Uterus (tissue), 4 donors: Measurements from ENCODE around the gene LDHAL6A. TPM values are rescaled to one million over a fixed set of nuclear protein-coding genes. Genes with fewer than 3 reads are reported as not detected.

Experiments used
- DNase-seq, 2 donors: peaks; one replicate each; pipeline ENCODE4 v3.0.0-alpha.2; 2019 to 2020
- H3K27ac ChIP-seq, 2 donors: fragments of 200-600 bp; sonication (generic); 1 replicate in 1 of 2; 2 replicates in 1 of 2; pipeline ENCODE4 v1.5.1; 2016 to 2018
- H3K27me3 ChIP-seq, 2 donors: fragments of 200-600 bp; sonication (generic); one replicate each; pipeline ENCODE4 v1.5.1; 2018 to 2019; ENCODE audit warnings: control low read depth in 1 of 2
- H3K36me3 ChIP-seq, 2 donors: fragments of 200-600 bp; sonication (generic); one replicate each; pipeline ENCODE4 v1.5.1; 2019; ENCODE audit warnings: control low read depth in 1 of 2
- H3K4me1 ChIP-seq, 2 donors: fragments of 200-600 bp; sonication (generic); one replicate each; pipeline ENCODE4 v1.5.1; 2018 to 2019; ENCODE audit warnings: control low read depth in 1 of 2
- H3K4me3 ChIP-seq, 2 donors: fragments of 200-600 bp; sonication (generic); 1 replicate in 1 of 2; 2 replicates in 1 of 2; pipeline ENCODE4 v1.5.1; 2018 to 2019; ENCODE audit warnings: mild to moderate bottlenecking in 1 of 2
- H3K9me3 ChIP-seq, 2 donors: fragments of 200-600 bp; sonication (generic); one replicate each; pipeline ENCODE4 v1.5.1; 2019; ENCODE audit warnings: control low read depth in 1 of 2
- POLR2A ChIP-seq, 2 donors: fragments of 450-650 bp; IDR thresholded peaks; one replicate each; pipeline ENCODE4 v1.6.1; 2016; ENCODE audit warnings: antibody characterized with exemption in 2 of 2, mild to moderate bottlenecking in 1 of 2, moderate library complexity in 1 of 2
- intact Hi-C: fragments of 100-400 bp; cut with DNase I; formaldehyde crosslinking; loops from one replicate; pipeline ENCODE4 v1.15.1; 2023; ENCODE audit warnings: low total_unique reads
- total RNA-seq, 4 donors: library from RNA; depleted of rRNA in 3 of 4; stranded (reverse); fragments of >200 nt in 3 of 4; gene quantifications; one replicate each; pipeline versions ENCODE4 v1.1.0 to v1.2.4, GENCODE V29; 2014 to 2023
- TF ChIP-seq, protein P1 (sequence below), 4 experiments: fragments of 200-600 bp in 2 of 4; fragments of 450-650 bp in 2 of 4; sonication (generic) in 2 of 4; IDR thresholded peaks; one replicate each; pipeline ENCODE4 v1.5.1; 2016 to 2019; ENCODE audit warnings: antibody characterized with exemption in 4 of 4, mild to moderate bottlenecking in 2 of 4, moderate library complexity in 1 of 4
- donor health status: DM: yes; HTN: yes; CAD: no.

Gene LDHAL6A
- total RNA-seq, 4 donors from 2014 or later = 0.24 to 0.28 TPM; not detected in 2

DNA sequence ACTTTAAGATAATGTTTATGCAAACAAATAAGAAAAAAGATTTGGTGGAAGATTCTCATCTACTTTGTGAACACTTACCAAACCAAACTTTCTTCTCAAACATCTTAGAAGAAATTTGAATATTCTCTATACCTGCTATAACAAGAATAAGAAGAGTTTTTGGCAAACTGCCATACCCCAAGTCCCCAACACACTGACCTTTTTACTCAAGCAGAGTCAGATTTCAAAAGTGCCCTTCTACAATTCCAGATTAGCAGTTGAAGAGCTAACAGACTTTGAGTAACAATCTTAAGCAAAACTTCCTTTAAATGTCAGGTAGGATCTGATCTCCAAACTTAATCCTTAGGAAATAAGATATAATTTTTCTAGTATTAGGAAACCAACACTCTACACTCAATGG is 37.2 kb downstream of the LDHAL6A start:
- Histone ChIP-seq H3K4me3 (no peak overlapping the region), H3K36me3 (no peaks in the 10 kb centered on the region), H3K27ac (no peak overlapping the region), H3K9me3 (no peaks in the 10 kb centered on the region), H3K27me3 (no peaks in the 10 kb centered on the region), H3K4me1 (no peaks in the 10 kb centered on the region)
- TF ChIP-seq POLR2A (IDR thresholded peaks at IDR 0.05) = no peak
- TF ChIP-seq, protein P1, sequence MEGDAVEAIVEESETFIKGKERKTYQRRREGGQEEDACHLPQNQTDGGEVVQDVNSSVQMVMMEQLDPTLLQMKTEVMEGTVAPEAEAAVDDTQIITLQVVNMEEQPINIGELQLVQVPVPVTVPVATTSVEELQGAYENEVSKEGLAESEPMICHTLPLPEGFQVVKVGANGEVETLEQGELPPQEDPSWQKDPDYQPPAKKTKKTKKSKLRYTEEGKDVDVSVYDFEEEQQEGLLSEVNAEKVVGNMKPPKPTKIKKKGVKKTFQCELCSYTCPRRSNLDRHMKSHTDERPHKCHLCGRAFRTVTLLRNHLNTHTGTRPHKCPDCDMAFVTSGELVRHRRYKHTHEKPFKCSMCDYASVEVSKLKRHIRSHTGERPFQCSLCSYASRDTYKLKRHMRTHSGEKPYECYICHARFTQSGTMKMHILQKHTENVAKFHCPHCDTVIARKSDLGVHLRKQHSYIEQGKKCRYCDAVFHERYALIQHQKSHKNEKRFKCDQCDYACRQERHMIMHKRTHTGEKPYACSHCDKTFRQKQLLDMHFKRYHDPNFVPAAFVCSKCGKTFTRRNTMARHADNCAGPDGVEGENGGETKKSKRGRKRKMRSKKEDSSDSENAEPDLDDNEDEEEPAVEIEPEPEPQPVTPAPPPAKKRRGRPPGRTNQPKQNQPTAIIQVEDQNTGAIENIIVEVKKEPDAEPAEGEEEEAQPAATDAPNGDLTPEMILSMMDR (IDR thresholded peaks at IDR 0.05) = no peak
- no peak for DNase-seq
- intact Hi-C loops = no loop called here

DNA sequence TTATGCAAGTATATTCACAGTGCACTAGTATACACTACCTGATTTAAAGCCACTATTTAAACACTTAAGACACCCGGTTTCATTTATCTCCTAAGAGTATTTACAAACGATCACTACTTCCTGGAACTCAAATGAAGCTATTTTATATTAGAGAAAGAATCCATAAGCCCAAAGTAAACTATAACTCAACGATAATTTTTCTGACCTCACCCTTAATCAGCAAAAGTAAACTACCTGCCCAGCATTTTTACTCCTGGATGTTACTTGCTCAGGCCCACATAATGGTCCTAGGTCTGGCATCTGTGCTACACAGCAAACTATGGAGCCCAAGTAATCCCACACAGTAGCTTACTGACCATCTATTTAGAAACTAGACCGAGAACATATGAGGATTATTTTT is 37.7 kb downstream of the LDHAL6A start:
- TF ChIP-seq, protein P1 (IDR thresholded peaks at IDR 0.05) = no peak
- no peak for TF ChIP-seq POLR2A (IDR thresholded peaks at IDR 0.05)
- no peak overlapping the region for H3K27ac ChIP-seq
- intact Hi-C loops = no loop called here

DNA sequence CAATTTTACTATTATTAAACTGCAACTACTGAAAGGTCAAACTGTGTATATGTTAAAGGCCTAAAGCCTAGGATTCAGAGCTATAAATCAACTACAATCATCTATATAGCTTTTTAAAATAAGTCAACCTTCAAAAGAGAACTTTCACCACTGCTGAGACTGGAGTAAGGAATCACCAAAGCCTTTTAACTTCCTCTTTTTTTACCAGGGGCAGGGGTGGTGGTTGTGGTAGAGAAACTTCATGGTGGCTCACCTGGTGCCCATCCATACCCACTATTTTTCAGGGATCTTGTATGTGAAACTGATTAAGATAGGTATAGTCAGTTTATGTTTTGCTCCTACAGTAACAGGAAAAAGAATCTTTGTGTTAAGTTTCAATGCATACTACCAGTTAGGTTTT is 39.6 kb downstream of the LDHAL6A start:
- no peaks in the 10 kb centered on the region for H3K9me3 ChIP-seq
- H3K36me3 ChIP-seq = no peaks in the 10 kb centered on the region
- DNase-seq = no peak
- no peaks in the 10 kb centered on the region for H3K27me3 ChIP-seq
- H3K4me3 ChIP-seq = no peak overlapping the region
- no peak overlapping the region for H3K27ac ChIP-seq
- intact Hi-C loops = no loop called here
- H3K4me1 ChIP-seq = no peaks in the 10 kb centered on the region
- no peak for TF ChIP-seq POLR2A (IDR thresholded peaks at IDR 0.05)
- TF ChIP-seq, protein P1 (IDR thresholded peaks at IDR 0.05) = no peak

More for the DNA sequence above, 37.7 kb downstream of the LDHAL6A start:
- Histone ChIP-seq H3K36me3 (no peaks in the 10 kb centered on the region), H3K4me3 (no peak overlapping the region), H3K4me1 (no peaks in the 10 kb centered on the region), H3K27me3 (no peaks in the 10 kb centered on the region), H3K9me3 (no peaks in the 10 kb centered on the region)
- DNase-seq = no peak

DNA sequence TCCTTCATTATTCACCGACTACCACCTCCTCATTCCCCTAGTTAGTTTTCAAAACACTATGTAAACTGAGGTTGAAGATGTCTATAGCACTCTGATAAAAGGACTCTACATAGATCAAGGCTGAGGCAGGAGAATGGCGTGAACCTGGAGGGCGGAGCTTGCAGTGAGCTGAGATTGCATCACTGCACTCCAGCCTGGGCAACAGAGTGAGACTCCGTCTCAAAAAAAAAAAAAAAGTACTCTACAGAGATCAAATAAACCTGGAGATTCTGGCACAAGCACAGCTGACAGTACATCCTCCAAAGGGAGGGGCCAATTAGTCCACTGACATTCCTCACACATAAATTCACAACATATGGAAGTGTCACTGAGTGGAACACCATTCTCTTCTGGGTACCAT is 40.0 kb downstream of the LDHAL6A start:
- intact Hi-C loops = no loop called here
- no peaks in the 10 kb centered on the region for H3K4me1 ChIP-seq
- no peaks in the 10 kb centered on the region for H3K27me3 ChIP-seq
- no peaks in the 10 kb centered on the region for H3K9me3 ChIP-seq
- H3K4me3 ChIP-seq = no peak overlapping the region
- DNase-seq = no peak
- no peaks in the 10 kb centered on the region for H3K36me3 ChIP-seq
- H3K27ac ChIP-seq = no peak overlapping the region
- TF ChIP-seq POLR2A (IDR thresholded peaks at IDR 0.05) = no peak
- TF ChIP-seq, protein P1 (IDR thresholded peaks at IDR 0.05) = no peak

DNA sequence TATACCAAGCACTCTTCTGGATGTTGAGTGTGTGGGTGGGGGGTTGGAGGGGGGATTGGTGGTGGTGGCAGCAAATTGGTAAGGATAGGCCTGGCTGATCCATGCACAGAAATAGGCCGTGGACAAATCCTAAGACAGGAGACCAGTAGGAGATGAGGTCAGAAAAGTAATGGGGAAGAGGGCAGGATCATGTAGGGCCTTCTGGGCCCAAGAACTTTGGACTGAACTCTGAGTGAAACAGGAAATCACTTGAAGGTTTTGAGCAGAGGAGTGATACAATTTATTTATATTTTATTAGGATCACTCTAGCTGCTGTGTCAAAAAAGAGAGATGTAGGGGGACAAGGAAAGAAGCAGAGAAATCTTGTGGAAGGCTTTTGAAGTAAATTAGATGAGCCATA is 42.4 kb downstream of the LDHAL6A start:
- DNase-seq = no peak
- no peaks in the 10 kb centered on the region for H3K9me3 ChIP-seq
- no peak for TF ChIP-seq POLR2A (IDR thresholded peaks at IDR 0.05)
- TF ChIP-seq, protein P1 (IDR thresholded peaks at IDR 0.05) = no peak
- intact Hi-C loops = no loop called here
- H3K4me1 ChIP-seq = no peaks in the 10 kb centered on the region
- H3K27me3 ChIP-seq = no peaks in the 10 kb centered on the region
- no peak overlapping the region for H3K4me3 ChIP-seq
- H3K27ac ChIP-seq = no peak overlapping the region
- H3K36me3 ChIP-seq = no peaks in the 10 kb centered on the region
